ENCODE results near the gene CARD19.

The CARD19 gene

GRCh38 chr9:93096131-93096802, at the start of gene CARD19 (continued):
- TF ChIP-seq ZNF449 (tag by site-specific recombination; IDR thresholded peaks at IDR 0.05) (peak; percentile 29; the same call in 1 of the 2 replicates), GLIS2 (tag by site-specific recombination; IDR thresholded peaks at IDR 0.05) (peak; percentile 77), ZNF623 (tag by site-specific recombination; IDR thresholded peaks at IDR 0.05) (no peak), ZNF18 (tag by site-specific recombination; IDR thresholded peaks at IDR 0.05) (no peak), ZNF544 (tag by site-specific recombination; IDR thresholded peaks at IDR 0.05) (no peak), ZNF354C (tag by site-specific recombination; IDR thresholded peaks at IDR 0.05; ENCODE audit: borderline replicate concordance, low read depth) (no peak), ZNF791 (tag by site-specific recombination; IDR thresholded peaks at IDR 0.05) (no peak), OVOL3 (tag by site-specific recombination; IDR thresholded peaks at IDR 0.05) (no peak), ZNF335 (tag by site-specific recombination; conservative IDR thresholded peaks at IDR 0.05) (peak; percentile 76), ZSCAN16 (tag by site-specific recombination; IDR thresholded peaks at IDR 0.05) (no peak), ZSCAN23 (tag by site-specific recombination; IDR thresholded peaks at IDR 0.05) (no peak)

GRCh38 chr9:93048566-93049448, 47.2 kb upstream of the CARD19 start:
- Histone ChIP-seq H3K4me3 (ENCODE audit: low read depth, low read length) (no peak overlapping the region), H3K4me1 (ENCODE audit: control insufficient read depth, insufficient read depth, low read length) (no peaks in the 10 kb centered on the region), H3K9me3 (ENCODE audit: control insufficient read depth, insufficient read depth, low read depth, low read length) (no peaks in the 10 kb centered on the region), H3K36me3 (ENCODE audit: control insufficient read depth in 2 of 2, insufficient read depth in 1 of 2, low read length in 2 of 2) (no peaks in the 10 kb centered on the region), H3K27ac (ENCODE audit: extremely low read depth, low read depth, low read length) (no peak overlapping the region)
- ChIA-PET CTCF (interaction anchor here (1.4 kb wide), 1 partner anchor 60 kb away, joined by 3 read pairs; no protein-coding TSS in a partner anchor), POLR2A (no interaction called here)
- TF ChIP-seq ZNF558 (tag by site-specific recombination; IDR thresholded peaks at IDR 0.05) (no peak), ZNF585B (tag by site-specific recombination; IDR thresholded peaks at IDR 0.05) (no peak), ZIC2 (tag by site-specific recombination; IDR thresholded peaks at IDR 0.05) (no peak), RBAK (tag by site-specific recombination; IDR thresholded peaks at IDR 0.05) (no peak), ZNF670 (tag by site-specific recombination; IDR thresholded peaks at IDR 0.05; ENCODE audit: low read depth) (no peak), ZNF140 (tag by site-specific recombination; IDR thresholded peaks at IDR 0.05) (no peak), ZNF274 (IDR thresholded peaks at IDR 0.05; ENCODE audit: low read length) (no peak), ZNF274 (tag by site-specific recombination; IDR thresholded peaks at IDR 0.05; ENCODE audit: borderline replicate concordance) (no peak), SCRT2 (tag by site-specific recombination; IDR thresholded peaks at IDR 0.05) (peak; percentile 60)

- CTCF ChIA-PET = interaction anchor here (1.4 kb wide), 1 partner anchor 59 kb away, joined by 3 read pairs; no protein-coding TSS in a partner anchor
- no peaks in the 10 kb centered on the region for H3K4me1 ChIP-seq (ENCODE audit: control insufficient read depth, insufficient read depth, low read length)
- H3K27ac ChIP-seq (ENCODE audit: extremely low read depth, low read depth, low read length) = no peak overlapping the region
- no peak for TF ChIP-seq ZNF660 (tag by site-specific recombination; IDR thresholded peaks at IDR 0.05)
- TF ChIP-seq ZIC2 (tag by site-specific recombination; IDR thresholded peaks at IDR 0.05) = no peak
- no peak for TF ChIP-seq ZNF629 (tag by site-specific recombination; IDR thresholded peaks at IDR 0.05)
- POLR2A ChIA-PET = no interaction called here
- H3K9me3 ChIP-seq (ENCODE audit: control insufficient read depth, insufficient read depth, low read depth, low read length) = no peaks in the 10 kb centered on the region
- no peaks in the 10 kb centered on the region for H3K36me3 ChIP-seq (ENCODE audit: control insufficient read depth in 2 of 2, insufficient read depth in 1 of 2, low read length in 2 of 2)
- no peak overlapping the region for H3K4me3 ChIP-seq (ENCODE audit: low read depth, low read length)
Measured at GRCh38 chr9:93049491-93049890, 46.5 kb upstream of the CARD19 start.

Data from HEK293 (cell line).